GM21447 (cell line): ENCODE data around the gene DENND1B.
"Not testable (repeated sequence)": the region's sequence is repeated elsewhere in the genome, so short reads cannot be mapped to it uniquely, and the experiment has no call there.

Source experiments
- ATAC-seq: cut with Tn5 transposase; IDR thresholded peaks from one replicate; pipeline ENCODE4 v1.9.1; 2021; ENCODE audit not compliant: unreplicated experiment

DENND1B gene

GRCh38 chr1:197745911-197746310 lies 29.4 kb downstream of the DENND1B start:
- no peak for ATAC-seq

- ATAC-seq: no peak
Measured at GRCh38 chr1:197744979-197745378, 30.3 kb downstream of the DENND1B start.

GRCh38 chr1:197743578-197743977 lies 31.7 kb downstream of the DENND1B start:
- no peak for ATAC-seq

- no peak for ATAC-seq
Measured at GRCh38 chr1:197740992-197741391, 34.3 kb downstream of the DENND1B start.

GRCh38 chr1:197738927-197739326 lies 36.4 kb downstream of the DENND1B start:
- no peak for ATAC-seq

- no peak for ATAC-seq
Measured at GRCh38 chr1:197737916-197738315, 37.4 kb downstream of the DENND1B start.

GRCh38 chr1:197736685-197737084 lies 38.6 kb downstream of the DENND1B start:
- no peak for ATAC-seq

GRCh38 chr1:197735461-197735860 lies 39.8 kb downstream of the DENND1B start:
- ATAC-seq: no peak

- ATAC-seq: no peak
Measured at GRCh38 chr1:197733324-197733723, 42.0 kb downstream of the DENND1B start.

- ATAC-seq: no peak
Measured at GRCh38 chr1:197732187-197732586, 43.1 kb downstream of the DENND1B start.

- no peak for ATAC-seq
Measured at GRCh38 chr1:197731449-197731848, 43.8 kb downstream of the DENND1B start.

- ATAC-seq: no peak
Measured at GRCh38 chr1:197725976-197726375, 49.3 kb downstream of the DENND1B start.

- no peak for ATAC-seq
Measured at GRCh38 chr1:197725044-197725443, 50.2 kb downstream of the DENND1B start.

GRCh38 chr1:197715806-197716205 lies 59.5 kb downstream of the DENND1B start:
- ATAC-seq: no peak

- ATAC-seq: no peak
Measured at GRCh38 chr1:197706601-197707000, 68.7 kb downstream of the DENND1B start.

GRCh38 chr1:197705941-197706340 lies 69.3 kb downstream of the DENND1B start:
- ATAC-seq: no peak

GRCh38 chr1:197700688-197701087 lies 74.6 kb downstream of the DENND1B start:
- not testable (repeated sequence) for ATAC-seq

GRCh38 chr1:197696372-197696771 lies 78.9 kb downstream of the DENND1B start:
- no peak for ATAC-seq

GRCh38 chr1:197695961-197696360 lies 79.3 kb downstream of the DENND1B start:
- no peak for ATAC-seq

GRCh38 chr1:197692965-197693364 lies 82.3 kb downstream of the DENND1B start:
- ATAC-seq: no peak

- ATAC-seq: no peak
Measured at GRCh38 chr1:197691816-197692215, 83.5 kb downstream of the DENND1B start.

- ATAC-seq: no peak
Measured at GRCh38 chr1:197690074-197690473, 85.2 kb downstream of the DENND1B start.

- ATAC-seq: no peak
Measured at GRCh38 chr1:197688233-197688632, 87.0 kb downstream of the DENND1B start.
